Measurements from ENCODE around the gene LTV1.
A peak's percentile ranks its signal among the peaks of the same experiment; 100 is the strongest.
"Not testable (repeated sequence)": the region's sequence is repeated elsewhere in the genome, so short reads cannot be mapped to it uniquely, and the experiment has no call there.

LTV1 gene

GRCh38 chr6:143842902-143843676 is at the start of gene LTV1:
Gene LTV1 (plus strand): TSS chr6:143843338. CDS start chr6:143843478, 140 bp downstream.
- H3K4me3 ChIP-seq (ENCODE audit: low read depth, low read length) = peak within 1 kb of the TSS; percentile 88
- DNase-seq (ENCODE audit: low read depth) = peak; percentile 89

DNA sequence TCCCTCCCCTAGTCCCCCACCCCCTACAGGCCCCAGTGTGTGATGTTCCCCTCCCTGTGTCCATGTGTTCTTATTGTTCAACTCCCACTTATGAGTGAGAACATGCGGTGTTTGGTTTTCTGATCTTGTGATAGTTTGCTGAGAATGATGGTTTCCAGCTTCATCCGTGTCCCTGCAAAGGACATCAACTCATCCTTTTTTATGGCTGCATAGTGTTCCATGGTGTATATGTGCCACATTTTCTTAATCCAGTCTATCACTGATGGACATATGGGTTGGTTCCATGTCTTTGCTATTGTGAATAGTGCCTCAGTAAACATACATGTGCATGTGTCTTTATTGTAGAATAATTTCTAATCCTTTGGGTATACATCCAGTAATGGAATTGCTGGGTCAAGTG is 46.6 kb upstream of the LTV1 start:
- not testable (repeated sequence) for DNase-seq (ENCODE audit: low read depth); H3K4me3 ChIP-seq (ENCODE audit: low read depth, low read length)

GRCh38 chr6:143798487-143798886 is 44.7 kb upstream of the LTV1 start:
- DNase-seq (ENCODE audit: low read depth); H3K4me3 ChIP-seq (ENCODE audit: low read depth, low read length): not testable (repeated sequence)

DNA sequence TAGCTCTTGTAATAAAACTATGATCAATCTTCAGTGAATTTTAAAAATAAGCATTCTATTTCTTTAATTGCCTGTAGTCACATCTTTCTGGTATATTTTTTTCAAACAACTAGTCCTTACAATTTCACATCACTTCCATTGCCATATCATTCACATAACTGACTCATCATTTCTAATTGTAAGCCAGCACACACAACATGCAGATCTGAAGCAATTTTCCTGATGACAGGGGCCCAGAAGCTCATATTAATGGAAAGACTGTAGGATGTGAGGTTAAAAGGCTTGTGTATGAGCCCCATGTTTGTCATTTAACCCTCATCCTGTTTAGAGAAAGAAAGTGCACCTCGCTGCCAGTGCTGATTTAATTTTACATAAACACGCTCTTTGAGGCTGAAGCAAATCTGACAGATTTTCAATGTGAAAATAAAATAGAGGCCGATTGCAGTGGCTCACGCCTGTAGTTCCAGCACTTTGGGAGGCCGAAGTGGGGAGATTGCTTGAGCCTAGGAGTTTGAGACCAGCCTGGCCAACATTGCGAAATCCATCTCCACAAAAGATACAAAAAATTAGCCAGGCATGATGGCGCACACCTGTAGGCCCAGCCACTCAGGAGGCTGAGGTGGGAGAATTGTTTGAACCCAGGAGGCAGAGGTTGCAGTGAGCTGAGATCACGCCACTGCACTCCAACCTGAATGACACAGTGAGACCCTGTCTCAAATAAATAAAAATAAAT is 40.1 kb upstream of the LTV1 start:
- H3K4me3 ChIP-seq (ENCODE audit: low read depth, low read length) = no peak overlapping the region
- no peak for DNase-seq (ENCODE audit: low read depth)

GRCh38 chr6:143803769-143804568 is 39.2 kb upstream of the LTV1 start:
- no peak overlapping the region for H3K4me3 ChIP-seq (ENCODE audit: low read depth, low read length)
- DNase-seq (ENCODE audit: low read depth) = no peak

GRCh38 chr6:143804835-143805239 is 38.3 kb upstream of the LTV1 start:
- DNase-seq (ENCODE audit: low read depth) = no peak
- no peak overlapping the region for H3K4me3 ChIP-seq (ENCODE audit: low read depth, low read length)

GRCh38 chr6:143806282-143807102 is 36.6 kb upstream of the LTV1 start:
- no peak overlapping the region for H3K4me3 ChIP-seq (ENCODE audit: low read depth, low read length)
- peak; percentile 71 for DNase-seq (ENCODE audit: low read depth)

DNA sequence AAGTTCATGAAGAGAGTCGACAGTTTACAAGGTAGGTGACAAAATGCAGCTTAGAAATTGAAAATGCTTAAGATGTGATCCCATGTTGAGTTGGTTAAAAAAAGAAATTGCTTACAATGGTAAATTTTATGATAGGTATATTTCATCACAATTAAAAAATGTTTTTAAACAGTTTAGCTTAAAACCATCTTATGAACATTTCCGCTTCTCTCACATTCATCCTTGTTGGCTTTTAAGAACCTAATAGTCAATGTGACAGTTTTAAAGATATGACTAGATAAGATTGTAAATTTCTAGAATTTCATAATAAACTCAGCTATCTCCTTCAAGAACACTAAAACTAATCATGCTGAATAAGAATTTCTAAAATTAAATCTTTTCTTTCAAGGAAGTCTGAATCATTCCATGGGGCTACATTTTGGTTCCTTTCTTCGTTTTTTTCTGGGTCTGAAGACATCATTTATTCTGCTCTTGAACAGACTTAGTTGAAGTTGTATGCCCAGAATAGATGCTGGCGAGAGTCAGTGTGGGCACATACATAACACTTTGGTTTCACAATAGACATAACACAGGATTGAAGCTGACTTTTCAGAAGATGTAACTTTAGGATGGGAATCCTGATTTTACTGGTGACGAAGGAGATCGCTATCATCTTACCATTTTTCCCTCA is 35.9 kb upstream of the LTV1 start:
- DNase-seq (ENCODE audit: low read depth) = no peak
- no peak overlapping the region for H3K4me3 ChIP-seq (ENCODE audit: low read depth, low read length)

- H3K4me3 ChIP-seq (ENCODE audit: low read depth, low read length) = no peak overlapping the region
- no peak for DNase-seq (ENCODE audit: low read depth)
Observed at GRCh38 chr6:143810745-143811144, 32.4 kb upstream of the LTV1 start.

- DNase-seq (ENCODE audit: low read depth) = no peak
- no peak overlapping the region for H3K4me3 ChIP-seq (ENCODE audit: low read depth, low read length)
Observed at GRCh38 chr6:143811501-143812157, 31.5 kb upstream of the LTV1 start.

- H3K4me3 ChIP-seq (ENCODE audit: low read depth, low read length) = no peak overlapping the region
- no peak for DNase-seq (ENCODE audit: low read depth)
Observed at GRCh38 chr6:143817621-143818020, 25.5 kb upstream of the LTV1 start.

- no peak overlapping the region for H3K4me3 ChIP-seq (ENCODE audit: low read depth, low read length)
- no peak for DNase-seq (ENCODE audit: low read depth)
Observed at GRCh38 chr6:143821359-143821758, 21.8 kb upstream of the LTV1 start.

GRCh38 chr6:143822584-143823024 is 20.5 kb upstream of the LTV1 start:
- H3K4me3 ChIP-seq (ENCODE audit: low read depth, low read length) = no peak overlapping the region
- DNase-seq (ENCODE audit: low read depth) = no peak

DNA sequence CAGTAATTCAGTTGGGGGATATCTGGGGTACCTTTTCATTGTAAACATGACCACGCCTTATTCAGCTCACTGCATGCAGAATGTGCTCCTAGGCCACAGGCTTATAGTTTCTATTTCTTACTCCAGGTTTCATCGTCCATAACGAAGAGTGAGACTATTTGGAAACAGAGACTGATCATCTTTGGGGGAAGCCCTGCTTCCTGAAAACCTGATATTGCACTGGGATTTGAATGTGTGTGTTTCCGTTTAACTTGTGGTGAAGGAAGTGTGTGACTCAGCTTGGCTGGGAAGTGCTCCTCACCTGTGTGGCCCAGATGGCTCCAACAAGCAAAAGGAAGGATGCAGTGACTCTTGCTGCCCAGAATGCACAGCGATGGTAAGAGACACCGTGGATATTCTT is 19.6 kb upstream of the LTV1 start:
- no peak for DNase-seq (ENCODE audit: low read depth)
- H3K4me3 ChIP-seq (ENCODE audit: low read depth, low read length) = no peak overlapping the region

DNA sequence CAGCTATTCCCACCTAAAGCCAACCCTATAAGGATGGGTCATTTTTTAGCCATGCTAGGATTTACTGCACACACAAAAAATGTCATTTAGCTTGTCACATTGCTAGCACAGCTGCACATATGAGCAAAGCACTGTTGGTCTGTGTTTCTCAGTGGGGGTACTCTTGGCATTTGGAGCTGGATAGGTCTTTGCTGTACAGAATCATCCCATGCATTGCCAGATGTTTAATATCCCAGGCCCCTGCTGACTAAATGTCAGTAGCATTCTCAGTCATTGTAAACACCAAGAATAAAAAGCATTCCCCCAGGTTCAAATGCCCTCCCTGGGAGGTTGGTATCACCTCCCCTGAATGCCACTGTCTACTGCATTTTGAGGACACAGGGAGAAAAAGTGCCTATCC is 14.6 kb upstream of the LTV1 start:
- H3K4me3 ChIP-seq (ENCODE audit: low read depth, low read length) = no peak overlapping the region
- DNase-seq (ENCODE audit: low read depth) = no peak

DNA sequence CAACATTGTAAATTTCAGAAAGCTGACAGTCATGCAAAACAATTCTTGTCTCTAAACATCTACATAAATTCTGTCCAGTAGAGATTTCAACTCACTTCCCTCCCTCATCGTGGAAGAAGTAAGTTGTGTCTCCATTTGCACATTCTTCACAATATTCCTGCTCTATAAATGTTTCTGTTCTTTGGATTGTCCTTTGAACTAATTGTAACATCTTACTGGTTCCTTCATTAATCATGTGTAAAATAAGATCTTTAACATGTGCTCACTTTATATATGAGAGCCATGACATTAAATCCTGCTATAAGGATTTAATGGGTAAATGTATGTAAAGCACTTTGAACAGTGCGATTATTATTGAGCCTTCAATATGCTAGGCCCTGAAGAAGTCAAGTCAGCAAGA is 7.0 kb upstream of the LTV1 start:
- no peak overlapping the region for H3K4me3 ChIP-seq (ENCODE audit: low read depth, low read length)
- DNase-seq (ENCODE audit: low read depth) = no peak

DNA sequence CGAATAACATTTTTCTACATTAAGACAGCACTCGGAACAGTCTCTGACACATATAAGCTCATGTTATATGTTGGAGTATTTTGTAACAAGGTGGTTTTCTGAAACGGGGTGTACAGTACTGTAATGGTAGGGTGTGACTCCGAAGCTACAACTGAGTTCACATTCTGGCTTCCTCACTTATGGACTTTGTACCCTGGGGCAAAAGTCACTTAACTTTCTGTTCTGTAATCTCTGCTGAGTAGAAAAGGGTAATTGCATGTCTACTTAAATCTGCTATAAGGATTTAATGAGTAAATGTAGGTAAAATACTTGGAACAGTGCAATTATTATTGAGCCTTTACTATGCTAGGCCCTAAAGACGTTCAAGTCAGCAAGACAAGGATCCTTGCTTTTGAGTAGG is 4.7 kb upstream of the LTV1 start:
- no peak overlapping the region for H3K4me3 ChIP-seq (ENCODE audit: low read depth, low read length)
- DNase-seq (ENCODE audit: low read depth) = no peak

DNA sequence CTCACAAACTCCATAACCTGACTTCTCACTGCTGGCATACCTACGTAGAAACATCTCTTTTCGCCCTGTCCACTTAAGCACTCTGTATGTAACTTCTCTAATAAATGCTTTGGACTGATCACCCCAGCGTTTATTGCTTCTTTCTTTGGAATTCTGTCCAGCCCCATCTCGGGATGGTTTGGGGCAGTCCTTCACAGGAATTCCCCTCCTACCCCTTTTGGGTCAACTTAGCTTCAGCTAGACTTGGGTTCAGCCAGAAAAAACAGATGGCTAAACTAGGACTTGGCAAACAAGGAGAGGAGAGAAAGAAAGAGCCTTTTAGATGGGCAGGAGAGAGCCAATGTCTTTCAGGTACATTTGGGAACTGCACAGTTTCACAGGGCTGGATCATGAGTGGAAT is 3.9 kb upstream of the LTV1 start:
- no peak for DNase-seq (ENCODE audit: low read depth)
- no peak overlapping the region for H3K4me3 ChIP-seq (ENCODE audit: low read depth, low read length)
